Stimulated activated naive CD8-positive, alpha-beta T cell treated with anti-CD3 and anti-CD28 coated beads, Interleukin-15, Interleukin-2, amounts not matched to agents 100 ng/mL and 50 ng/mL, for 24 hours (primary cell): ENCODE data around the gene NLRP11.

Experiments
- H3K27ac Mint-ChIP-seq: one replicate; pipeline ENCODE4 v1.8.0; 2021; ENCODE audit warnings: mild to moderate bottlenecking, mixed read lengths
- H3K27me3 Mint-ChIP-seq: one replicate; pipeline ENCODE4 v1.8.0; 2021; ENCODE audit warnings: mixed read lengths
- H3K36me3 Mint-ChIP-seq: one replicate; pipeline ENCODE4 v1.8.0; 2021; ENCODE audit warnings: low read depth, mixed read lengths
- H3K4me1 Mint-ChIP-seq: one replicate; pipeline ENCODE4 v1.8.0; 2021; ENCODE audit warnings: low read depth, mixed read lengths
- H3K4me3 Mint-ChIP-seq: one replicate; pipeline ENCODE4 v1.8.0; 2021; ENCODE audit warnings: mild to moderate bottlenecking, mixed read lengths
- H3K9me3 Mint-ChIP-seq: one replicate; pipeline ENCODE4 v1.8.0; 2021; ENCODE audit warnings: mixed read lengths

Gene NLRP11

GRCh38 chr19:55750715-55751114 lies 81.1 kb downstream of the NLRP11 start:
- H3K27me3 Mint-ChIP-seq: peaks cover 9% of the 10 kb centered on the region
- H3K9me3 Mint-ChIP-seq: no peaks in the 10 kb centered on the region
- H3K4me1 Mint-ChIP-seq: no peaks in the 10 kb centered on the region
- H3K4me3 Mint-ChIP-seq: no peak overlapping the region
- no peak overlapping the region for H3K27ac Mint-ChIP-seq
- no peaks in the 10 kb centered on the region for H3K36me3 Mint-ChIP-seq

GRCh38 chr19:55738302-55738701 lies 93.5 kb downstream of the NLRP11 start, which contains the start of gene NLRP9:
Gene NLRP9, minus strand, starts transcription at chr19:55738402. Its CDS starts 28 bp downstream, at chr19:55738374.
- H3K36me3 Mint-ChIP-seq: no peaks in the 10 kb centered on the region
- no peak within 1 kb of the TSS for H3K4me3 Mint-ChIP-seq
- H3K27ac Mint-ChIP-seq: no peak within 1 kb of the TSS
- no peaks in the 10 kb centered on the region for H3K4me1 Mint-ChIP-seq
- H3K9me3 Mint-ChIP-seq: no peaks in the 10 kb centered on the region
- H3K27me3 Mint-ChIP-seq: peaks cover 6% of the 10 kb centered on the region
